Measurements from ENCODE around the gene LGMN.

LGMN gene

GRCh38 chr14:92658160-92658559 lies 90.3 kb downstream of the LGMN start:
- H3K27ac ChIP-seq = no peak overlapping the region
- no peak for TF ChIP-seq ZFX (IDR thresholded peaks at IDR 0.05; ENCODE audit: borderline replicate concordance)
- no peak for TF ChIP-seq CTCF (IDR thresholded peaks at IDR 0.05)

- TF ChIP-seq ZFX (IDR thresholded peaks at IDR 0.05; ENCODE audit: borderline replicate concordance) (no peak), CTCF (IDR thresholded peaks at IDR 0.05) (no peak)
- no peak overlapping the region for H3K27ac ChIP-seq
Measured at GRCh38 chr14:92657457-92658142, 90.8 kb downstream of the LGMN start.

DNA sequence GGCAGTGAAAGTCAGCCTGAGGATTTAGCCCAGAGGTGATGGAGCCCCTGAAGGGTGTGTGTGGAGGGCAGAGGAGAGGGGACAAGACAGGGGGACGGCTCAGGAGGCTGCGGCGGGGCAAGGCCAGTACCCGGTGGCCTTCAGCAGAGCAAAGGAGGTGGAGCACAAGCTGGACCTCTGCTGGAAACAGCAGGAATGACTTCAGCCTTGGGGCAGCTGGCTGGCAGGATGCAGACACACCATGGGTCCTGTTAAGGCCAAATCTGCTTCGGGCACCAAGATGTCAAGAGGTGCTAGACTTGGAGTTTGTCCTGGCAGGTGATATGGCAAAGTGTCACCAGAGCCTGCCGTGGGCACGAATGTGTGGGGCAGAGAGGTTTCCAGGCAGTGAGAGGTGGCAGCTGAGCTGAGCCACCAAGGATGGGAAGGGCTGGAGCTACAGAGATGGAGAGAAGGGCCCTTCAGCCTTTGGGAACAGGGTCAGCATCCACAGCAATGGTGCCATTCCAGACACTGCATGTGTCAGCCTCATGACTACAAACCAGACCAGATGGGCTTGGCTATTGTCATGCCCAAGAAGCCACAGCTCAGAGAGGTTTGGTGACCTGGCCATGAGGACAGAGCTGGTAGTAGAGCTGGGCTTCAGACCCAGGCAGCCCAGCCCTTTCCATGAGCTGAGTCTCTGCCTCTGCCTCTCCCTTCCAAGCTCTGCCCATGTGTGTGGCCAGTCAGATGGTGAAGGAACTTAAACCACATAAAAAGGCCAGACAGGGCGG lies 91.9 kb downstream of the LGMN start:
- H3K27ac ChIP-seq = no peak overlapping the region
- TF ChIP-seq ZFX (IDR thresholded peaks at IDR 0.05; ENCODE audit: borderline replicate concordance) = no peak
- no peak for TF ChIP-seq CTCF (IDR thresholded peaks at IDR 0.05)

DNA sequence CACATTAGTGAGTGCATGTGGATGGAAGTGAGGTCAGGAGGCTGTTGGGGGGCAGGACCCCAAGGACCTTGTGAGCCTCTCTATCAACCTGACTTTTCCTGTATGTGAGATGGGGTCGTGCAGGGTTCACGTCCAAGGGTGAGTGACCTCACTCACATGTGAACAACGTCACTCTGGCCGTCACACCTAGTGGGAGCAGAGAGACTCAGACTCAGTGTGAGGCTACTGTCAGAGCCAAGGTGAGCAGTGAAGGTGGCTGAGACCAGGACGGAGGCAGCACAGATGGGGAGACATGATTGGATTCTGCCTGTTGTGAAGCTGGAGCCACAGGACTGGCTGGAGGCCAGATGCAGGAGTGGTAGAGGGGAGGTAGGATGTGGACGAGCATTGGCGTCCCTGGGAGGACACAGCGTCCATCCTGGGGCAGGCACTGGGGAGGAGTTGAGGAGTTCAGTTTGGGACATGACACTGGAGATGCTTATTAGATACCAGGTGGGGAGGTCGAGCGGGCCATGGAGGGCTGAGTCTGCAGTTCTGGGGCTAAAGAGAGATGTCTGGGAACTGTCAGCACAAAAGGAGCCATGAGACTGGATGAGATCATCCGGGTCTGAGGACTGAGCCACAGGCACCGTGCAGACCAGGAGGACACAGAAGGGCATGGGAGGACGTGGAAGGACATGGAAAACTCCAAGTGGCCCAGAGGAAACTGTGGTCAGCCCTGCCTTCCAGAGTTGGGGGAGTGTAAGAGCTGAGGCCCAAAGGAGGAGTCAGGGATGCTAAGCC lies 92.8 kb downstream of the LGMN start:
- TF ChIP-seq ZFX (IDR thresholded peaks at IDR 0.05; ENCODE audit: borderline replicate concordance) (no peak), CTCF (IDR thresholded peaks at IDR 0.05) (no peak)
- no peak overlapping the region for H3K27ac ChIP-seq

- TF ChIP-seq CTCF (IDR thresholded peaks at IDR 0.05) (no peak), ZFX (IDR thresholded peaks at IDR 0.05; ENCODE audit: borderline replicate concordance) (no peak)
- no peak overlapping the region for H3K27ac ChIP-seq
Measured at GRCh38 chr14:92654239-92654901, 94.1 kb downstream of the LGMN start.
